Measurements from ENCODE around the gene ITPR2. TPM values are rescaled to one million over a fixed set of nuclear protein-coding genes. Genes with fewer than 3 reads are reported as not detected.
"Not testable (repeated sequence)": the region's sequence is repeated elsewhere in the genome, so short reads cannot be mapped to it uniquely, and the experiment has no call there.

Gene ITPR2
- total RNA-seq, 1 donor from 2014 or later: 35.1 TPM

DNA sequence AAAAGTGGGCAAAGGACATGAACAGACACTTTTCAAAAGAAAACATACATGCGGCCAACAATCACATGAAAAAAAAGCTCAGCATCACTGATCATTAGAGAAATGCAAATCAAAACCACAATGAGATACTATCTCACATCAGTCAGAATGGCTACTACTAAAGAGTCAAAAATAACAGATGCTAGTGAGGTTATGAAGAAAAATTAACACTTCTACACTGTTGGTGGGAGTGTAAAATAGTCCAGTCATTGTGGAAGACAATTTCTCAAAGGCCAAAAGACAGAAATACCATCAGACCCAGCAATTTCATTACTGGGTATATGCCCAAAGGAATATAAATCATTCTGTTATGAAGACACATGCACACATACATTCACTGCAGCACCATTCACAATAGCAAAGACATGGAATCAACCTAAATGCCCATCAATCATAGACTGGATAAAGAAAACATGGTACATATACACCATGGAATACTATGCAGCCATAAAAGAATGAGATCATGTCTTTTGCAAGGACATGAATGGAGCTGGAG is 103.8 kb downstream of the ITPR2 start:
- not testable (repeated sequence) for ATAC-seq

DNA sequence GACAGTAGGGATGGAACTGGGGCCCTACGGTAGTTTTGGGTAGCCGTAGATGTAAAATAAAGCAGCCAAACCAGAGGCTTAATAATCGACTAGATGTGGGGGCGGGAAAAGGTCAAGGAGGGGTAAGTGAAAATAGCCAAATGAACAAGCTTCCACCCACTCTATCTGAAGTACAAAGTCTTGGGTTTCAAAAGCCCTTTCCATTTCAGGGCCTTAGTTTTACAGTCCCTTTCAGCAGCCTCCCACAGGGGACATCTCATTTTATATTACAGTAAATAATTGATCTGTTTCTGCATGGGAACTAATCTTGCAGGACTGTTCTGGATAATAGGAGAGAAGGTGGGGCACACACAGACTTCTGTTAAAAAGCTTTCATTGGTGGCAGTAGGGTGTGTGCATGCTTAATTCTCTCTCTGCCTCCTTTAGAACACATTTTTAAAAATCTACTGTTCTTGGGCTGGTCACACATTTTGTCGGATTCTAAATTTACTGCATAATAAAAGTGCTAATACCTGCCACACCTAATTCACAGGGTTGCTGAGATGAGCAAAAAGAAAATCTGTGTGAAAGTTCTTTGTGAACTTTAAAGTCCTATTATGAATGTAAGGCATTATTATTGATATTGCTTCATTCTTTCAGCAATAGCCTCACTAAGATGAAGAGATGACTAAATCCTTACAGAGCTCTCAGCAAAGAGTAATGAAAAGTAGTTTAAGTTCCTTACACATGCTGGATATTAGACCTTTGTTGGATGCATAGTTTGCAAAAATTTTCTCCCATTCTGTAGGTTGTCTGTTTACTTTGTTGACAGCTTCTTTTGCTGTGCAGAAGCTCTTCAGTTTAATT is 104.6 kb downstream of the ITPR2 start:
- peak; percentile 63 for ATAC-seq

DNA sequence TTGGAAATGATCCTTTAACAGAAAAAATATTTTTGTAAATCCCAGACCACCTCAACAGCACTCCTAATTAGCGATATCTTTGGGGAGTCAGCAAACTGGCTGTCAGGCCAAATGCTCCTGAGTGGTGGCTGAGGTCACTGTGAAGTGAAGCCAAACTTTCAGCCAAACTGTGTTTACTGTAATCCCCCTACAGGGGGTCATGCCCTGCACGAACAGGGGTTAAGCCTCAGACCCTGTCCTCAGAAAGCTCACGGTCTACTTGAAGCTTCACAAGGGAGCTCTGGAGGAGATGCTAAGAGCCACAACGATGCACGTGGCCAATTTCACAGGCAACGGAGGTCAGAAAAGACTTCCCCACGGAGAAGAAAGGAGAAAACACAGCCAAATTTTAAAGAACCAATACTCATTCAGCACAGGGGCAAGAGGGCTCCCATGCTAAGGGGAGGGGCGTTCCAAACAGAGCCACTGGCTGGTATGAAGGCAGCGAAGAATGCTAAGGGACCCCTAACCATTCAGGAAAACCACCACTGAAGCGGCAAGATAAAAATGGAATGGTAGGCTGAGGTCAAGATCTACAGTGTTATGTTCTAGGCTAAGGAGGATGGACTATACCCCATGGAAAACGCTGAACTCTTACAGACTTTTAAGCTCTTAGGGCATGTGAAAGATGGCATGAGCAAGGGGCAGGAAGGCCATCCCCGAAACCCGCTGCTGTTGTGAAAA is 105.4 kb downstream of the ITPR2 start:
- no peak for ATAC-seq

- ATAC-seq: no peak
These were observed 106.0 kb downstream of the ITPR2 start for GRCh38 chr12:26726956-26727355.

DNA sequence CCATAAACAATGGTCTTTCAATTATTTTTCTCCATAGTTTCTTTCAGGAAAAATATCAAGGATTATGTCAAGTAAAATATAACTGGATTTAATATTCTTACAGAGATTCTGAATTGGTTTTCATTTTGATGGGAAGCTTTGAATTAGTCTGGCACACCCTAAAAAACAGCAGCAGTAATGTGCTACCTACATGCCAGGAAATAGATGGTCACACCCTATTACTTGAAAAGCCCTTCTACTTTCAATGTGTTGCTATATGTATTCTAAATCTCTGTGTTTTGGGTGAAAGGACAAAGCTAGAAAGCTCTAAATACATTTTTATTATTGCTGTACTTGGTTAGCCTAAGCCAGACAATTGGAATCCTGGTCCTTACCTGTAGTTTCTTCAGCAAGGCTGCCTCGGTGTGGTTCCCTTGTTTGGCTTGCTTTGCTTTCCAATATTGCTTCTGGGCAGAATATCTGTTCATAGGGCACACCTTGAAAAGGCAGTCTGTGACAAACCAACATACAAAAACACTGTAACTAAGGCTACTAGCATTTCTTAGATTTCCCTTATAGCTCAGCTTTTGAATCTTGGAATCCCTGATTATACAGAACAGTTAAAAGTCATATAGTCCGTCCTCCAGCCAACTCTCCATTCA is 107.6 kb downstream of the ITPR2 start:
- peak; percentile 61 for ATAC-seq

DNA sequence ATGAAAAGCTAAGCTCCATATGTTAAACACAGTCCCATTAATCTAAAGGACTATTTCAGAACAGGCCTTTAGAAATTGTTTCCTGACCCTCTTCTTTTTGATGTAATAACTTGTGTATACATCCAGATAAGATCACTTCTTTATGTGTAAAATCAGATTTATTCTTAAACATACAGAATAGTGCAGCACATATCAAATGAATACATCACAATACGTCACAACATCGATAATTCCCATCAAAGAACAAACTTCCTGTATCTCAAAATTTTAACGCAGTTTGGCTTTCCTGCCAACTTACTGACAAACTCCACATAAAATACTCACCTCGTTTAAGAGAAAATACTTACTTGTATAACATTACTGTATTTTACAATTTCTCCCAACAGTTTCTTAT is 108.7 kb downstream of the ITPR2 start:
- no peak for ATAC-seq

- ATAC-seq: no peak
These were observed 109.3 kb downstream of the ITPR2 start for GRCh38 chr12:26723379-26724308.

DNA sequence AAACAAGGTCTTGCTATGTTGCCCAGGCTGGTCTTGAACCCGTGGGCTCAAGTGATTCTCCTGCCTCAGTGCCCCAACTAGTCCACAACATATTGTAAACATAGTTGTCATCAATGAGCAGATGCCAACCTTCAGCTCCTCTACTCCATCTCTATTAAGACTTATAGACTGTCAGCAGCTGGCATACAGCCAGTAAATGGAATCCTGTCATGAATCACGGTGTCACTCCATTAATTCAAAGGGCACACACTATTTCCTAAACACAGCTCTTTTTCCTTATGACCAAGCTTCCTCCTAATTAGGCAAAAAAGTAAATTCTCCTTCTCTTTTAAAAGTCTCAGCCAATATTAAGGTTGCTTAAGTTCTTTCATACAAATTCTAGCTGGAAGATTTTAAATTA is 111.2 kb downstream of the ITPR2 start:
- peak; percentile 64 for ATAC-seq

DNA sequence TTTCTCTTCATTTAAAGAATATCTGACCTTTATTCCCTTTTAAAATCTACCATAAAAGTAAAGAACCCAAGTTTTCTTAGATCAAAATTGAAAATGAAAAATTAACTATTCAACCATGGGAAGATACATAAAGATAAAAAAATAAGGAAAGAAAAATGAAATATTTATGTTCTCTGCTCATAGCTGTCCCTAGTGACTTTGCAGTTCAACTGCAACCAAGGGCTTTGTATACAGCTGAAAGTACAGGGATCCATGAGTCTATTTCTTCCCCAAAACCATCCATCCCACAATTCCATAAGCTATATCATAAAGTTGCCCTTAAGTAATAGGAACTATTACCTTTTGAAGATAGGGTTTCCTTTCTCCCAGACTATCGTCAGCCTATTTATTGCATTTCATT is 113.1 kb downstream of the ITPR2 start:
- no peak for ATAC-seq

GRCh38 chr12:26717757-26718156 is 115.2 kb downstream of the ITPR2 start:
- no peak for ATAC-seq

- ATAC-seq: no peak
These were observed 117.8 kb downstream of the ITPR2 start for GRCh38 chr12:26715232-26715631.

DNA sequence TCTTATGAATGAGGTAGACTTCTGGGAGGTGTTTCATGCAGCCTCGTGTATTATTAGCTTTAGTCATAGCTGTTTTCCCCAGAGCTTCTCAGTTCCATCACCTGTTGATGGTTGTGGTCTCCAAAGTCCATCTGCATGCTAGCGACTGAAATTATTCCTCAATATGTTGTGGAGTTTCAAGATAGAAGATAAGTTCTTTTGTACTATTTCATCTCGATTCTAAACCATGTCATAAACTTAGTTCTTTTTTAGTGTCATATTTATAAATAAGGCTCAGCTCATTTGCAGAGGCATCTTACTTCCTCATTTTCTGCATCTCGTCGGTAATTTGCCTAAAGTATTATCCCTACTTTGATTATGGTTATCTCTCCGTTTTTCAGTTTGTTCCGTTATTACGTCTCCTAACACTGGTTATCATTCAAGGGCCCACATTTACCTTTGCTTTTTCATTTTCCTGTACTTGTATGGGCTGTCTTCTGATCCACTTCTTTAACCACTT is 119.1 kb downstream of the ITPR2 start:
- no peak for ATAC-seq

- ATAC-seq: no peak
These were observed 120.1 kb downstream of the ITPR2 start for GRCh38 chr12:26712892-26713291.

DNA sequence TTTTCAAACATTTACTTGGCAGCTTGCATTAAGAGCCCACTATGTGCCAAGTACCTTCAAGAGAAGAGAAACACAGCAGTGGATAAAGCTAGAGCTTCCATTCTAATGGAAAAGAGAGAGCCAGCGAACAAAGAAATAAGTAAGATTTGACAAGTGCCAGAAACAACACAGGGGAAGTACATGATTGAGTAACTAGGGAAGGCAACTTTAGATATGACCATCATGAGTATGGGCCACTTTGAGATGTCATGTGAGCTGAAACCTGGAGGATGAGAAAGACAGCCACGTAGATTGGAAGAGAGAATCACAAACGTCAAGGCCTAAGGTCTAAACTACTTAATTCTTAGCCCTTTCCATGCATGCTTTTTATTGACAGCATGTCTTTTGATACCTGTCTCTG is 121.4 kb downstream of the ITPR2 start:
- no peak for ATAC-seq

DNA sequence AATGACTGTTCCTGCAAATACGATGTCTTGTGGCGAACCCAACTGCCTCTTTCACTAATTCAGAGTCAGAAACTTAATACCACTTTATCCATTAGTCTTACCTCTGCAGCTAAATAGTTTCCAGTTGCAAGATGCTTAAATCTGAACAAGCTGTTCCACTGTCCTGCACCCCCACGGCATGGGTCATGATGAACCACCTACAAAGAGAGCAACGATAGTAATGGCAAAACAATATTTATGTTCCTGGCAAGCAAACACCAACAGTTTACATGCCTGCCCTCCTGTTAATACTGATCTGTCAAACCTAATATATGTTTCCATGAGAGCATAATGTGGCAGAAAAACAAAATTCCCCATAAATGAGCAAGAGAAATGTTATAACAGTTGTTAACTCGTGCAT is 121.9 kb downstream of the ITPR2 start:
- no peak for ATAC-seq

- no peak for ATAC-seq
These were observed 127.1 kb downstream of the ITPR2 start for GRCh38 chr12:26705851-26706250.

DNA sequence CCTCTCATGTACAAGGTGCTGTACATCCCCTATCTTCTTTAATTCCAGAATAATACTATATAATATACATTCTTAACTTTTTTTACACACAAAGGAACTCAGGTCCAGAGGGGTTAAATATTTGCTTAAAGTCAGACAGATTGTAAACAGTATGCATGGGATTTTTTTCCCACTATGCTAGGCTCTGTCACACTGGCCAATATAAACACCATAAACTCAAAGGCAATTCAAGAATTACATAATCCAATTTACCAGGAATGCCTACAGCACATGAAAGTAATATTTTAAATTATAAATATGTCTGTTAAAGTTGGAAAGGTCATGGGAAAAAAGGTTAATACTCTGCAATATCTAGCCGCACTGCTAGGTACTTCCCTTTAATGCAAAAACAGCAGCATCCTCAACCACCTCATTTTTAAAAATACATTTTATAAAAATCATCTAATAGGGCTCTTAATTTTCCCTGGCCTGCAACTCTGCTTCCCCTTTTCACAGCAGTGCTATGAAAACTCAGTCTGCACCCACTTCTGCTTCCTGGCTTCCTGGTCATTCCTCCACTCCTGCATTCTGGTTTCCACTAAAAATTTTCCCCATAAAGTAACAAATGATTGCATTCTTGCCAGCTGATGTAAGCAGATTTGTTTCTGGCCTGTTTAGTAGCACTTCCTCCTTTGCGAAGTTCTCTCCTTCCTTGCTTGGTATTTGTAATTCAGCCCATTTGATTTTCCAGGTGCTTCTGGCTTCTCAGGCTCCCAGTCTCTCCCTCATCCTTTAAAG is 128.1 kb downstream of the ITPR2 start:
- ATAC-seq: no peak

- ATAC-seq: no peak
These were observed 128.8 kb downstream of the ITPR2 start for GRCh38 chr12:26704214-26704613.

- ATAC-seq: no peak
These were observed 130.3 kb downstream of the ITPR2 start for GRCh38 chr12:26702741-26703140.

- no peak for ATAC-seq
These were observed 131.3 kb downstream of the ITPR2 start for GRCh38 chr12:26701604-26702215.

DNA sequence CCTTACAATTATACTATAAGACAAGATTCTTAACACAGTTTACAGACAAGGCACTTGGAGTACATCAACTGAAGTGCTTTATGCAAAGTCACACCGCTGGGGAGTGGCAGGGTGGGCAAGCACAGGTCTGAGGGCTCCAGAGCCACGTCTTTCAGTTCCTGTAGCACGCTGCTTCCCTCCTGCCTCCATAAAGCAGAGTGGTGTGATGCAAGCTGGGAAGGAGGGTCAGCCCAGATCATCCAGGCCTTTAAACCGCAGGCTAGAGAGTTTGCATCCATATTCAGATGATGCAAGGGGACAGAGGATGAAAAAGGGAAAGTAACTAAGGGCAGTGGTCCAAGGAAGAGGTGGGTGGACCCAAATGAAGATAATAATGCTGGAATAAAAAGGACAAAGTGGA is 132.6 kb downstream of the ITPR2 start:
- no peak for ATAC-seq
